ENCODE data around the gene TGFBR3L. TPM values are rescaled to one million over a fixed set of nuclear protein-coding genes. Genes with fewer than 3 reads are reported as not detected.
"Not testable (repeated sequence)": the region's sequence is repeated elsewhere in the genome, so short reads cannot be mapped to it uniquely, and the experiment has no call there.

TGFBR3L gene
- total RNA-seq, 1 experiment from 2014 or later = not detected

- no peak for DNase-seq (ENCODE audit: low spot score)
These were observed 33.3 kb downstream of the TGFBR3L start for GRCh38 chr19:7947939-7948338.

- DNase-seq (ENCODE audit: low spot score) = no peak
These were observed 38.4 kb downstream of the TGFBR3L start for GRCh38 chr19:7953060-7953459.

- DNase-seq (ENCODE audit: low spot score) = no peak
These were observed 38.9 kb downstream of the TGFBR3L start for GRCh38 chr19:7953576-7953975.

GRCh38 chr19:7955696-7956095, 41.1 kb downstream of the TGFBR3L start:
- no peak for DNase-seq (ENCODE audit: low spot score)

- no peak for DNase-seq (ENCODE audit: low spot score)
These were observed 44.6 kb downstream of the TGFBR3L start for GRCh38 chr19:7959211-7959610.

GRCh38 chr19:7961082-7961481, 46.5 kb downstream of the TGFBR3L start:
- not testable (repeated sequence) for DNase-seq (ENCODE audit: low spot score)

GRCh38 chr19:7961920-7962626, 47.4 kb downstream of the TGFBR3L start:
- DNase-seq (ENCODE audit: low spot score) = no peak

- DNase-seq (ENCODE audit: low spot score) = no peak
These were observed 48.1 kb downstream of the TGFBR3L start for GRCh38 chr19:7962644-7963268.

GRCh38 chr19:7963566-7963965, 48.9 kb downstream of the TGFBR3L start:
- no peak for DNase-seq (ENCODE audit: low spot score)

GRCh38 chr19:7965259-7965841, 50.7 kb downstream of the TGFBR3L start:
- no peak for DNase-seq (ENCODE audit: low spot score)

- no peak for DNase-seq (ENCODE audit: low spot score)
These were observed 51.5 kb downstream of the TGFBR3L start for GRCh38 chr19:7965921-7966665.

- DNase-seq (ENCODE audit: low spot score) = no peak
These were observed 53.6 kb downstream of the TGFBR3L start for GRCh38 chr19:7968008-7968795.

Other genes with a start within 250 kb of the TGFBR3L start
- not detected in 2 replicates for gene RETN, start 245.8 kb upstream of the TGFBR3L start, total RNA-seq (2014; rRNA removed; shearing (Covaris generic))
- not detected in 2 replicates for gene MCEMP1, start 237.7 kb upstream of the TGFBR3L start, total RNA-seq (2014; rRNA removed; shearing (Covaris generic))
- 112 and 113 TPM in 2 replicates for gene TRAPPC5, start 234.0 kb upstream of the TGFBR3L start, total RNA-seq (2014; rRNA removed; shearing (Covaris generic))
- not detected in 2 replicates for gene FCER2, start 212.7 kb upstream of the TGFBR3L start, total RNA-seq (2014; rRNA removed; shearing (Covaris generic))
- gene CLEC4G, start 182.7 kb upstream of the TGFBR3L start, total RNA-seq (2014; rRNA removed; shearing (Covaris generic)) = not detected in 2 replicates
- gene CD209, start 167.3 kb upstream of the TGFBR3L start, total RNA-seq (2014; rRNA removed; shearing (Covaris generic)) = not detected in 2 replicates
- gene CLEC4M, start 151.6 kb upstream of the TGFBR3L start, total RNA-seq (2014; rRNA removed; shearing (Covaris generic)) = not detected in 2 replicates
- gene EVI5L, start 84.6 kb upstream of the TGFBR3L start, total RNA-seq (2014; rRNA removed; shearing (Covaris generic)) = 4.0 and 4.4 TPM in 2 replicates
- 0.31 and 1.6 TPM in 2 replicates for gene PRR36, start 40.4 kb upstream of the TGFBR3L start, total RNA-seq (2014; rRNA removed; shearing (Covaris generic))
- gene LRRC8E, start 26.3 kb upstream of the TGFBR3L start, total RNA-seq (2014; rRNA removed; shearing (Covaris generic)) = 16.6 and 19.8 TPM in 2 replicates
- 28.8 and 30.8 TPM in 2 replicates for gene MAP2K7, start 11.0 kb upstream of the TGFBR3L start, total RNA-seq (2014; rRNA removed; shearing (Covaris generic))
- 17.1 and 18.0 TPM in 2 replicates for gene SNAPC2, start 5.5 kb downstream of the TGFBR3L start, total RNA-seq (2014; rRNA removed; shearing (Covaris generic))
- gene CTXN1, start 11.3 kb downstream of the TGFBR3L start, total RNA-seq (2014; rRNA removed; shearing (Covaris generic)) = 8.6 and 11.8 TPM in 2 replicates
- gene TIMM44, start 28.8 kb downstream of the TGFBR3L start, total RNA-seq (2014; rRNA removed; shearing (Covaris generic)) = 55.5 and 71.6 TPM in 2 replicates
- gene ELAVL1, start 90.8 kb downstream of the TGFBR3L start, total RNA-seq (2014; rRNA removed; shearing (Covaris generic)) = 42.3 and 50.8 TPM in 2 replicates
- gene CCL25, start 137.9 kb downstream of the TGFBR3L start, total RNA-seq (2014; rRNA removed; shearing (Covaris generic)) = not detected in 2 replicates
- gene FBN3, start 234.8 kb downstream of the TGFBR3L start, total RNA-seq (2014; rRNA removed; shearing (Covaris generic)) = not detected in 2 replicates

Data from HT-29 (cell line).